SH-SY5Y (cell line): ENCODE results near the gene CDC27.

Experiments
- GATA2 ChIP-seq: IDR thresholded peaks from 2 replicates; pipeline ENCODE4 v1.6.1; 2011; ENCODE audit warnings: mild to moderate bottlenecking, low read depth, low read length
- GATA3 ChIP-seq: IDR thresholded peaks from 2 replicates; pipeline ENCODE4 v1.6.1; 2011; ENCODE audit warnings: low read depth, mild to moderate bottlenecking, low read length, moderate library complexity

GRCh38 chr17:47085736-47086135, 103.4 kb downstream of the CDC27 start:
- TF ChIP-seq GATA2 (no peak), GATA3 (no peak)
